Activated CD8-positive, alpha-beta memory T cell treated with anti-CD3 and anti-CD28 coated beads for 24 hours (primary cell): ENCODE measurements around the gene TXNL1.
"Not testable (repeated sequence)": the region's sequence is repeated elsewhere in the genome, so short reads cannot be mapped to it uniquely, and the experiment has no call there.

Experiments used
- DNase-seq: peaks from one replicate; pipeline ENCODE4 v3.0.0-alpha.2; 2020

Gene TXNL1

DNA sequence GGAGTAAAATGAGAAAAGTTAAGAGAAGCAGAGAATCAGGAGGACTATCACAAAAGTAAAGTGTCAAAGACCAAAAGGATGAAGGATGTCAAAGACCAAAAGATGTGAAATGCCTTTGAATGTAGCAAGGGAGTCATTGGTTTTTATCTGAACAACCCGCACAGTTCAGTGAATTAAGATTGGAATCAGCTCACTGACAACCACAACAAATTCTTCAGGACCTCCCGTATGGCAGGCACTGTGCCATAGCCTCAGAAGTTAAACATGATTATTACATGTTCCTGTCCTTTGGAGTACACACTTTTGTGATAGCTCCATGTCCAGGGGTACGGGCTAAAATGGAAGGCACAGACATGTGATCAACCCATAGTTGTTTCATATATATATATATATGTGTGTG, 5.0 kb upstream of the TXNL1 start:
- no peak for DNase-seq

DNA sequence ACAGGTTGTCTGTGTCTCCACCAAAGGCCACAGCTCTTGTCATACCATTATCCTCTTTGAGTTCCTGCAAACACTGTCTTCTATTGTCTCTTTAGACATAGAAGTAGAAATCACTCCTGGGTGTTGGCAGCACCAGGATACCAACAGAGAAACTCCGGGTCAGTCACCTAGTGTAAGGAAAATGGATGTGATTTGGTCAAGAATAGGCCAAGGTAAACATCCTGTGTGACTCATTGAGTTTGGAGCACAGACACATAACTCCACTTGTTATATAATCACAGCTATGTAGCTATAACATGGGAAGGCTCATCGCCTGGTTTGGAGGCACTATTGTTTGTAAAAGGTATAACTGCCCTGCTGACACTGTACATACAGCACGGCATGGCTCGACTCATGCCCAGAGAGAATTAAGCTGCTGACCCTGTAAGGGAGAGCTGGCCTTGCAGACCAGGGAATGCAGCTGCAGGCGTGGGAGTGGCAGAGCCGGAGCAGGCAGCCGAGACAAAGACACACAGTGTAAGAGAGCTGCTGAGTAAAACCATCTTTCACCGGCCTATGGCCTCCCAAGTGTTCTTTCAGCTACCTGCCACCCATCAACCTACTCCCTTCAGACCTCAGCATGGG, 3.4 kb upstream of the TXNL1 start:
- no peak for DNase-seq

- DNase-seq: no peak
Measured at GRCh38 chr18:56639571-56639970, 1.2 kb upstream of the TXNL1 start.

- DNase-seq: no peak
Measured at GRCh38 chr18:56639104-56639381, 651 bp upstream of the TXNL1 start.

DNA sequence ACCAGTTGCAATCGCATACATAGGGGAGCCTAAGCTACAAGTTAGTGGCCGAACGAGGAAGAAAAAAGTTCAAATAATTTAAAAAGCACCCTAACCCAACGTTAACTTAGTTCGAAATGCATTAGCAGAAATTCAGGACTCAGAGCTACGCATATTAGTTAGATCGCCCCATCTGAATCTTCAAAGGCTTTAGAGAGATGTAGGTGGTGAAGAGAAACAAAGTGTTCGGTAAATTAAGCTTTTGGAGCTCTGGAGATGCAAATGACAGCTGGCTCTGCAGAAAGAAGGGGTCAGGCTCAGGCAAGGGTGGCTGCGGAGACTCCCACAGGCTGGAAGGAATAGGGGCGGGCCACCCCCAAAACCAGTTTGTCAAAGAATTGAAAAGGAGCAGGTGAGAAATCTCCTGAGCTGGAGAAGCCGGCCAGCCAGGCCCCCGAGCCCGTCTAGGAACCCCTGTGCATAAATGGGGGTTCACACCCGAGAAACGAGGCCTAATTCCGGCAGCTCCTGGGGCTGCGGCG, 621 bp downstream of the TXNL1 start:
- DNase-seq: no peak

DNA sequence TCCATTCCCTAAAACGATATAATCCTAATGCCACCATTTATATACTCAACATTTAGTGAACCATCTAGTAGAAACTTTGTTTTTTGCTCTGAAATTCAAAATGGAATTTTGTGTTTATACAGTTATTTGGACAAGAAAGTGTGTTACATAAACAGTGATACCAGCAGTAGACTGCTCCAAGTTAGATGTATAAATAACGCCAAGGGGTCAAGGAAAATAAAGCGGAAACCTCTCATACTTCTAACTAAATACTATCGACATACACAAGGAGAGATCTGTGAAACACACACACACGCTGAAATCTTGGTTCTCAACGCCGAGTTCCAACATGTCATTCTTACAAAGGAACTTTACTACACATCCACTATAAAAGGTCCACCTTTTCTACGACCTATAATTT, 1.2 kb downstream of the TXNL1 start:
- no peak for DNase-seq

GRCh38 chr18:56635007-56635406, 3.4 kb downstream of the TXNL1 start:
- no peak for DNase-seq

GRCh38 chr18:56632070-56633022, 6.0 kb downstream of the TXNL1 start:
- no peak for DNase-seq

DNA sequence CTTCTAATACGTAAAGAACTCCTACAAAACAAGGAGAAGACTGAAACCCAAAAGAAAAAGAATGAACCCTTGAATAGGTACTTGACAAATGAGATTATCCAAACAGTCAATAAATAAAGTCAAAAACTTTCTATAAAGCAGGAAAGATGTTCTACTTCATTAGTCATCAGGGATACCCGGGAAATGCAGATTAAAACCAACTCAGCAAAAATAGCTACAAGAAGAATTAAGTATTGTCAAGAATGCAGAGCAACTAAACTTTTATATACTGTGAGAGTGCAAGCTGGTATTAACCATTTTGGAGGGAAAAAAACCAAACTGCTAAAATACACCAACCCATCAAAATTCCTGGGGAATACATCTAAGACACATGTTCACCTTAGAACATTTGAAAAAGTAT, 10.4 kb downstream of the TXNL1 start:
- no peak for DNase-seq

DNA sequence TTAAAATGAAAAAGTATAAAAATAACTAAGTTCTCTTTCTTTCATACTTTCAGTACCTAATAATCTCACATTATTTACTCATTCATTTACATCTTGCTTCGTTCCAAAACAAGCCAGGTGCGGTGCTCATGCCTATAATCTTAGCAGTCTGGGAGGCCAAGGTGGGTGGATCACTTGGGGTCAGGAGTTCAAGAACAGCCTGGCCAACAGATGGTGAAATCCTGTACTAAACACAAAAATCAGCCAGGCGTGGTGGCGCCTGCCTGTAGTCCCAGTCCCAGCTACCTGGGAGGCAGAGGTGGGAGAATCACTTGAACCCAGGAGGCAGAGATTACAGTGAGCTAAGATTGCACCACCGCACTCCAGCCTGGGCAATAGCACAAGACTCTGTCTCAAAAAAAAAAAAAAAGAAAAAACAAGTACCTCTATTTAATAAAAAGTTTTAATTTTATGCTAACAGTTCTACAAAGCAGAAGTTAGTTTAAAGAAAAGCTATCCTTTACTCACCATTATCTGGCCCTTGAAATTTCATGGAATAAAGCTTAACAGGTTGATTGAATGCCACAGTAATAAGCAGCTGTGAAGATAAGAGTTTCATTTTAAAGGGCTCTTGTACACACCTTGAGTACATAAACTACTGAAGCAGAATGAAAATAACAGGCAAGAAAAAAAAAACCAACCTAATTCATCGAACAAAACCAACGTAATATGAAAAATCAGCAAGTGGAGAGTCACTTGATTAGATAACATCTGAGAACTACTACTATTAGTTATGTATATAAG, 22.5 kb downstream of the TXNL1 start:
- DNase-seq: no peak

GRCh38 chr18:56606618-56607017, 31.8 kb downstream of the TXNL1 start:
- DNase-seq: no peak

- no peak for DNase-seq
Measured at GRCh38 chr18:56598422-56598821, 40.0 kb downstream of the TXNL1 start.

DNA sequence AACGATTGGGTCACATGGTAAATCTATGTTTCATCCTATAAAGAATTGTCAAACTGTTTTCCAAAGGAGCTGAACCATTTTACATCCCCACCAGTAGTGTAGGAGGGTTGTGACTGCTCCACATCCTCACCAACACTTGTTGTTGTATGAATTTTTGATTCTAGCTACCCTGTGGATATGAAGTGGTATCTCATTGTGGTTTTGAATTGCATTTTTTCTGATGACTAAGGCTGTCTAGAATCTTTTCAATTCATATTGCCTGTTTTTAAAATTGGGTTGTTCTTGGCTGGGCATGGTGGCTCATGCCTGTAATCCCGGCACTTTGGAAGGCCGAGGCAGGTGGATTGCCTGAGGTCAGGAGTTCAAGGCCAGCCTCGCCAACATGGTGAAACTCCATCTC, 44.5 kb downstream of the TXNL1 start:
- DNase-seq: no peak

GRCh38 chr18:56580026-56580425, 58.4 kb downstream of the TXNL1 start:
- DNase-seq: no peak

DNA sequence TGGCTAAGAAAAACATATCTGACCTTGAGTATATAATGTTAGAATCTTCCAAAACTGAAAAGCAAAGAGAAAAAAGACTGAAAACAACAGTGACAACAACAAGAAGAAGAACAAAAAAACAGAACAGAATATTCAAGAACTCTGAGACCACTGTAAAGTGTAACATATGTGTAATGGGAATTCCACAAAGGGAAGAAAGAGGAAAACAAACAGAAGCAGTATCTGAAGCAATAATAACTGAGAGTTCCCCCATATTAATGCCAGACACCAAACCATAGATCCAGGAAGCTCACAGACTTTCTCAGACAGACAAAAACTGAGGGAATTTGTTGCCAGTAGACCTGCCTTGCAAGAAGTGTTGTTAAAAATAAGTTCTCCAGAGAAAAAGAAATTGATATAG, 58.9 kb downstream of the TXNL1 start:
- DNase-seq: no peak

- no peak for DNase-seq
Measured at GRCh38 chr18:56576826-56577573, 61.4 kb downstream of the TXNL1 start.

- no peak for DNase-seq
Measured at GRCh38 chr18:56575819-56576663, 62.4 kb downstream of the TXNL1 start.

GRCh38 chr18:56574861-56575260, 63.5 kb downstream of the TXNL1 start:
- no peak for DNase-seq

- not testable (repeated sequence) for DNase-seq
Measured at GRCh38 chr18:56572267-56572666, 66.1 kb downstream of the TXNL1 start.

DNA sequence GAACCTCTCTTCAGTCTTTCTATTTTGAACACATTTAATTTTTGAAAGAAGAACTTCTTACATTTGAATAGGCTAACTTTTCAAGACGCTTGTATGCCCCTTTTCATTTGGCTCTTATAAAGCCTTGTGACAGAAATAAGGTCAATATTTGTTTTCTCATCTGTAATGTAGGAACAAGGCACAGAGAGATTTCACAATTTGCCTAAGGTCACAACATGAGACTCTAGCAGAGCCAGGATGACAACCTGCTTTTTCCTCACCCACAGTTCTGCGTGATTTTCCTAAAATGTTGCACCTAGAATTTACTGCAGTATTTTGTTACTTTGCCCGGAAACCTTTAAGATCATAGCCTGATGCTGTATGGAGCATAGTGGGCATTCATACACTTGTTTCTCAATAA, 67.4 kb downstream of the TXNL1 start:
- no peak for DNase-seq

DNA sequence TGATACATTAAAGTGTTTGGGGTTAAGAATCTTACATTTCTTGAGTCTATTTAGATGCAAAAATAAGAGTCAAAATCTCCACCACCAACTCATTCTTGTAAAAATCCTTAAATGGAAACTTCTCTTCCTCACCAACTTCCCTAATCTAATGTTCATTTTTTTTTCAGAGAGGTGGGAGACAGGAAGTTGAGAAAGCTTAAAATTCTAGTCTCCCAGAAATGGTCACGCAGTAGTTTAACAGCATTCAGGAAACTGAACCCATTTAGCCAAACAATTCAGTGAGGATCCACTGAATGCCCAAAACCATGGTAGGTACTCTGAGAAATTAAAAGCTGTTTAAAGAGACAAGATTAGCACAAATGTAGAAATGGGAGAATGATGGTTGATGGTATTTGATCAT, 69.0 kb downstream of the TXNL1 start:
- no peak for DNase-seq

DNA sequence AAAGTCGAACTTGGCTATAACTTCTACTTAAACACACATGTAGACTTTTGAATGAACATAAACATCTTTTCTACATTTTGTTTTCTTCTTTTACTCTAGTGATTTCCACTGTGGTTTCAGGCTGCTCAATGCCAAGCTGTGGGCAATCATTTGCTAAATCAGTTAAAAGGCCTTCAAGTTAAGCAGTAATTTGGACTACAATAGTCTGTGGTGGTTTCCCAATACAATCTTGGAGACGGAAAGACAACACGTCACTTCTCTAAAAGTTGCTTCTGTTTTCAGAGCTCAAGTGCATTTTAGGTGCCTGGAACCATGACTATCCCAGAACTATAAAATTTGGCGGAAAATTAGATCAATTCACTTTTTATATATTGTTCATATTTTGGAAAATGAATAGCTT, 69.4 kb downstream of the TXNL1 start:
- DNase-seq: no peak
